Left lung (tissue), 10 donors: ENCODE measurements around the gene NUDT14. TPM values are rescaled to one million over a fixed set of nuclear protein-coding genes. Genes with fewer than 3 reads are reported as not detected.

Experiments used
- ATAC-seq: fragments of 200-7000 bp; cut with Tn5 transposase; one replicate; pipeline ENCODE4 v1.9.1; 2020; ENCODE audit warnings: moderate library complexity
- DNase-seq, 4 donors: peaks; one replicate each; pipeline ENCODE4 v3.0.0-alpha.2; 2013 to 2020
- H3K27ac ChIP-seq, 2 donors: fragments of 200-600 bp; sonication (generic) in 1 of 2; one replicate each; pipeline versions ENCODE4 v1.5.0 to v1.8.0; 2020 to 2021
- H3K27me3 ChIP-seq, 2 donors: fragments of 200-600 bp; sonication (generic) in 1 of 2; one replicate each; pipeline versions ENCODE4 v1.5.0 to v1.8.0; 2020 to 2021
- H3K36me3 ChIP-seq, 2 donors: fragments of 200-600 bp; sonication (generic) in 1 of 2; one replicate each; pipeline versions ENCODE4 v1.5.0 to v1.8.0; 2020 to 2021
- H3K4me1 ChIP-seq, 2 donors: fragments of 200-600 bp; one replicate each; pipeline ENCODE4 v1.8.0; 2021
- H3K4me3 ChIP-seq, 2 donors: fragments of 200-600 bp; sonication (generic) in 1 of 2; one replicate each; pipeline versions ENCODE4 v1.5.0 to v1.8.0; 2020 to 2021; ENCODE audit warnings: mild to moderate bottlenecking in 1 of 2
- H3K9me3 ChIP-seq, 2 donors: fragments of 200-600 bp; sonication (generic) in 1 of 2; one replicate each; pipeline versions ENCODE4 v1.5.0 to v1.8.0; 2020 to 2021
- intact Hi-C, 2 donors: fragments of 100-400 bp; cut with DNase I; formaldehyde crosslinking; loops; one replicate each; pipeline versions ENCODE4 v1.11.2 to v1.14.2; 2022
- polyA plus RNA-seq, 6 donors: library from polyadenylated mRNA; unstranded; fragments of 120-200 nt; gene quantifications; one replicate each; pipeline ENCODE4 v1.2.1, GENCODE V29; 2013; ENCODE audit not compliant: insufficient read length in 6 of 6
- total RNA-seq, 2 donors: library from RNA; stranded (reverse); fragmentation: NEBNext Ultra II Directional; extraction: Animal tissue kit (Norgen Biotek cat#: 25700); gene quantifications; one replicate each; pipeline ENCODE4 v1.2.1, GENCODE V29; 2021
- TF ChIP-seq, protein P1 (sequence below), 2 donors: fragments of 200-600 bp; sonication (generic) in 1 of 2; IDR thresholded peaks; one replicate each; pipeline versions ENCODE4 v1.5.0 to v1.8.0; 2021; ENCODE audit warnings: antibody characterized with exemption in 2 of 2
- donor health status: DM: no; HTN: yes; CAD: no.
- donor health status: DM: no; HTN: no; CAD: no.

The NUDT14 gene
- total and polyA plus RNA-seq, 8 donors, result 22.4 to 77.5 (median 34.7) TPM

DNA sequence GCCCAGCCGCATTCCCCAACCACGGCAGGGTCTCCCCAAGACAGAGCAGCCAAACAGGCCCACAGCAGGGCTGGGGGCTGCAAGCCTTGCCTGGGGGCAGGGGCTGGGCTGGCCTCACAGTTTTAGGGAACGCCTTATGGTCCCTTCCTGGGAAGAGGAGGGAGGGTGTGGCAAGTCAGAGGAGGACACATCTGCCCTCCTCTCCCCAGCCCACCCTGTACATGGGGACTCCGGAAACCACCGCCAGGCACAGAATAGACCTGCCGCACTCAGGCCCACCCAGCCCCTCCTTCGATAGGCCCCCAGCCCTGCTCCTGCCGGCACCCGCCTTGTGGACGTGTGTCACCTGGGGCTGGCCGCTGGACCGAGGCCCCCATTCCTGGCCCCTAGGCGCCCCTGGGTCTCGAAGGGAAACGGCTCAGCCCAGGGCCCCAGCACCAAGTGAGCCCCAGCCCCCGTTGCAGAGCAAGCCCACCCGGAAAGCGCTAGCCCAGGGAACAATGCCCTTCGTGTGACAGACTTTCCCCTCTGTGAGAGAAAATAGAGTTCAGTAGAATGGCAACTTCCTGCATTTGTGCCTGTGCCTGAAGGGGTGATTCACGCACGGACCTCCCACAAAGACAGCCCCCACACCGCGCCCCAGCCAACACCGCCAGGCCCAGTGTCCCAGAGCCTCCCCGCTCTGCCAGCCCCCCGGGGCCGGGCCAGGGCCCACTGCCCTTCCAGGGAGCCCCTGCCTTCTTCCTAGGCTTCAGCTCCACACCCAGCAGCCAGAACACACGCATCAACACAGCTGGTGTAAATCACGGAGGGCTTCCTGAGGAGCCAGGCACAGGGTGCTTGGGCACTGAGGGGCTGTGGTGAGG is 12.0 kb upstream of the NUDT14 start:
- Histone ChIP-seq H3K9me3 (peaks cover 0 to 2% of the 10 kb centered on the region in 2 donors), H3K4me3 (no peak overlapping the region), H3K36me3 (no peaks in the 10 kb centered on the region), H3K27me3 (peaks cover 21 to 67% of the 10 kb centered on the region in 2 donors), H3K27ac (peak overlapping the region; percentile 69 to 81), H3K4me1 (peaks cover 20 to 57% of the 10 kb centered on the region in 2 donors)
- ATAC-seq (peak; percentile 13), DNase-seq (no peak)
- intact Hi-C loops, result no loop called here
- TF ChIP-seq, protein P1, sequence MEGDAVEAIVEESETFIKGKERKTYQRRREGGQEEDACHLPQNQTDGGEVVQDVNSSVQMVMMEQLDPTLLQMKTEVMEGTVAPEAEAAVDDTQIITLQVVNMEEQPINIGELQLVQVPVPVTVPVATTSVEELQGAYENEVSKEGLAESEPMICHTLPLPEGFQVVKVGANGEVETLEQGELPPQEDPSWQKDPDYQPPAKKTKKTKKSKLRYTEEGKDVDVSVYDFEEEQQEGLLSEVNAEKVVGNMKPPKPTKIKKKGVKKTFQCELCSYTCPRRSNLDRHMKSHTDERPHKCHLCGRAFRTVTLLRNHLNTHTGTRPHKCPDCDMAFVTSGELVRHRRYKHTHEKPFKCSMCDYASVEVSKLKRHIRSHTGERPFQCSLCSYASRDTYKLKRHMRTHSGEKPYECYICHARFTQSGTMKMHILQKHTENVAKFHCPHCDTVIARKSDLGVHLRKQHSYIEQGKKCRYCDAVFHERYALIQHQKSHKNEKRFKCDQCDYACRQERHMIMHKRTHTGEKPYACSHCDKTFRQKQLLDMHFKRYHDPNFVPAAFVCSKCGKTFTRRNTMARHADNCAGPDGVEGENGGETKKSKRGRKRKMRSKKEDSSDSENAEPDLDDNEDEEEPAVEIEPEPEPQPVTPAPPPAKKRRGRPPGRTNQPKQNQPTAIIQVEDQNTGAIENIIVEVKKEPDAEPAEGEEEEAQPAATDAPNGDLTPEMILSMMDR (IDR thresholded peaks at IDR 0.05), result no peak

DNA sequence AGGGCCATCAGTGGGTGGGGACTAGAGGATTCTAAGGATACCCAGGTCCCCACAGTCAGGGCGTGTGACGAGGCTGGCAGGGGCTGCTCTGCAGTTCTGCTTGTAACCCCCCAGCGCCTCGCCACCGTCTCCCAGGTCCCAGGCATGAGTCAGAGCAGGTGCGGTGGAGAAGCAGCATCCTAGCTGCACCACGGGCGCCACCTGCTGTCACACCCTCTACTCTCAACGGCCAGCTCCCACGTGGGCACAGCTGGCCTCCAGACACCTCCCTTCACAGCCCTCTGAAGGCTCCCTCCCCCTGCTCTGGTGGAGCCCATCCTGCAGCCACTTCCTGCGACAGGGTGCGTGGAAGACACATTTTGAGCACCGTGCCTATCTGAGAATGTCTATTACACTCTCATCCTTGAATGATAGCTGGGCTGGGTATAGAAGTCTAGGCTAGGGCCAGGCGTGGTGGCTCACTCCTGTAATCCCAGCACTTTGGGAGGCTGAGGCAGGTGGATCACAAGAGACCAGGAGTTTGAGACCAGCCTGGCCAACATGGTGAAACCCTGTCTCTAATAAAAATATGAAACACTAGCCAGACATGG is 6.9 kb upstream of the NUDT14 start:
- Histone ChIP-seq H3K27me3 (peaks cover 0 to 17% of the 10 kb centered on the region in 2 donors), H3K36me3 (no peaks in the 10 kb centered on the region), H3K4me1 (peaks cover 0 to 8% of the 10 kb centered on the region in 2 donors), H3K4me3 (no peak overlapping the region), H3K9me3 (peaks cover 0 to 4% of the 10 kb centered on the region in 2 donors), H3K27ac (no peak overlapping the region)
- intact Hi-C loops, result no loop called here
- TF ChIP-seq, protein P1 (IDR thresholded peaks at IDR 0.05), result peak in 1 of 2 donors; percentile 30
- DNase-seq (no peak), ATAC-seq (peak; percentile 92)

DNA sequence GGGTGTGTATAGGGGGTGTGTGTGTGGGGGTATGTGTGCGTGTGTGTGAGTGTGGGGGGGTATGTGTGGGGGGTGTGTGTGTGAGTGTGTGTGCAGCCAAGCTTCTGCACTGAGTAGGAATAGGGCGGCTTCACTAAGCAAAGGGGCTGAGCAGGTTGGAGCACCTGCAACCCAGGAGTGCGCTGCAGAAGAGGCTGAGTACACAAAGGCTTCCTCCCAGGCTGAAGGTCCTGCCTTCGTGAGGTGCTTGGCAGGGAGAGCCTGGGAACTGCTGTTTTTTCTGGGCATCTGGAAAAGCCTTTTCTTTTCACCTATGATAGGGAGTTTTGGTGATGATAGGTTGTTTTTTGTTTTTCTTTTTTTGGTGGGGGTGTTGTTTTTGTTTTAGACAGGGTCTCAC is 6.0 kb upstream of the NUDT14 start:
- TF ChIP-seq, protein P1 (IDR thresholded peaks at IDR 0.05), result no peak
- peak; percentile 96 for ATAC-seq
- peaks cover 0 to 14% of the 10 kb centered on the region in 2 donors for H3K27me3 ChIP-seq
- H3K4me1 ChIP-seq, result peaks cover 0 to 7% of the 10 kb centered on the region in 2 donors
- no peak overlapping the region for H3K4me3 ChIP-seq
- intact Hi-C loops, result no loop called here
- no peak overlapping the region for H3K27ac ChIP-seq
- H3K9me3 ChIP-seq, result peaks cover 0 to 4% of the 10 kb centered on the region in 2 donors
- no peaks in the 10 kb centered on the region for H3K36me3 ChIP-seq
- peak in 1 of 4 donors; percentile 72 for DNase-seq

DNA sequence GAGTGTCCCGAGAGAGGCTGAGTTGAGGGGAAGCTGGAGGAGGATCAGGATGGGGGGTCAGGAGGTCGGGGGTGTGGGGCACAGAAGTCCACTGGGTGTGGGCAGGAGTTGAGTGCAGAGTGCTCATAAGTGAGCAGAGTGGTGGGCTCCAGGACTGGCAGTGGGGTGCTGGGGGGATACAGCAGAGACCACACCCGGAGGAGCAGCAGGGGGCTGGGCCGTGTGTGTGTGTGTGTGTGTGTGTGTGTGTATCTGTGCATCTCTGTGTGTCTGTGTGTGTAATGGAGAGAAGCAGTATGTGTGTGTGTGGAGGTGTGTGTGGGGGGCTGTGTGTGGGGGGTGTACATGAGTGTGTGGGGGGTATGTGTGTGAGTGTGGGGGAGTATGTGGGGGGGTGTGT is 4.9 kb upstream of the NUDT14 start:
- no peak overlapping the region for H3K27ac ChIP-seq
- H3K36me3 ChIP-seq, result no peaks in the 10 kb centered on the region
- peaks cover 0 to 4% of the 10 kb centered on the region in 2 donors for H3K9me3 ChIP-seq
- TF ChIP-seq, protein P1 (IDR thresholded peaks at IDR 0.05), result no peak
- DNase-seq (no peak), ATAC-seq (no peak)
- no peak overlapping the region for H3K4me3 ChIP-seq
- intact Hi-C loops, result no loop called here
- H3K4me1 ChIP-seq, result peaks cover 0 to 12% of the 10 kb centered on the region in 2 donors
- peaks cover 0 to 12% of the 10 kb centered on the region in 2 donors for H3K27me3 ChIP-seq

DNA sequence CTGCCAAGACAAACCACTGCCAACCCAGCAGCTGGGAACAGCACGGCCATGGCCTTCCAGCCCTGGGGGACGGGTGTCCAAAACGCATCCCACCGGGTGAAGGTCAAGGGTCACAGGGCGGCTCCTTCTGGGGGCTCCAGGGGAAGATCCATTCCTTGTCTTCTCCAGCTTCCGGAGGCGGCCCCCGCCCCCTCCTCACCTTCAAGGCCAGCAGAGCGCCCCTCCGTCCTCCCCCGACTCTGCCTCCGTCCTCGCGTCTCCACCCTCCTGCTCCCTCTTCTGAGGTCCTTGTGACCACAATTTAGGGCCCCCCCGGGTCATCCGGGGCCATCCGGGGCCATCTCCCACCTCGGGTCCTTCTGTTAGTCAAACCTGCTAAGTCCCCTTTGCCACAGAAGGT is 3.9 kb upstream of the NUDT14 start:
- peaks cover 0 to 4% of the 10 kb centered on the region in 2 donors for H3K9me3 ChIP-seq
- ATAC-seq (no peak), DNase-seq (no peak)
- peaks cover 0 to 10% of the 10 kb centered on the region in 2 donors for H3K27me3 ChIP-seq
- intact Hi-C loops, result no loop called here
- H3K27ac ChIP-seq, result no peak overlapping the region
- H3K4me1 ChIP-seq, result peaks cover 6 to 19% of the 10 kb centered on the region in 2 donors
- TF ChIP-seq, protein P1 (IDR thresholded peaks at IDR 0.05), result no peak
- H3K4me3 ChIP-seq, result no peak overlapping the region
- no peaks in the 10 kb centered on the region for H3K36me3 ChIP-seq
